NCI-H146 (cell line): ENCODE measurements around the gene PHGDH.
"Not testable (repeated sequence)": the region's sequence is repeated elsewhere in the genome, so short reads cannot be mapped to it uniquely, and the experiment has no call there.

Experiments used
- DNase-seq: peaks from one replicate; lab custom pipeline; 2025; lab: John Stamatoyannopoulos, UW

PHGDH gene

GRCh38 chr1:119697598-119697997, 14.1 kb upstream of the PHGDH start:
- no peak for DNase-seq

DNA sequence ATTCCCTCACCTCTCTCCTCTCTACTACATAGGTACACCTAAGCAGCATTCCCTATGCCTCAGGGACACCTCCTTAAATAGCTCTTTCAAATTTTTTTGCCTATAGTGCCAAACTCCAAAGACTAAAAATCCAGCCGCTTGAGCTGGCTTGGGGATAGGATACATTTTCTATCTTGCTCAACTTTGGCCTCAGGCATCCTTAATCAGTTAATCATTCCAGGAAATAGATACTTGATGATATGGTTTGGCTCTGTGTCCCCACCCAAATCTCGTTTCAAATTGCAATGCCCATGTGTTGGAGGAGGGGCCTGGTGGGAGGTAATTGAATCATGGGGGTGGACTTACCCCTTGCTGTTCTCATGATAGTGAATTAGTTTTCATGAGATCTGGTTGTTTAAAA, 11.4 kb upstream of the PHGDH start:
- DNase-seq = no peak

DNA sequence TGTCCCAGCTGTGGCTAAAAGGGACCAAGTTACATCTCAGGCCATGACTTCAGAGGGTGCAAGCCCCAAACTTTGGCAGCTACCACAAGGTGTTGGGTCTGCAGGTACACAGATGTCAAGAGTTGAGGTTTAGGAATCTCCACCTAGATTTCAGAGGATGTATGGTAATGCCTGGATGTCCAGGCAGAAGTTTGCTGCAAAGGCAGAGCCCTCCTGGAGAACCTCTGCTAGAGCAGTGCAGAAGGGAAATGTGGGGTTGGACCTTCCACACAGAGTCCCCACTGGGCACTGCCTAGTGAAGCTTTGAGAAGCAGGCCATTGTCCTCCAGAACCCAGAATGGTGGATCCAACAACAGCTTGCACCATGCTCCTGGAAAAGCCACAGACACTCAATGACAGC, 10.1 kb upstream of the PHGDH start:
- DNase-seq = no peak

- DNase-seq = no peak
These were observed 9.3 kb upstream of the PHGDH start for GRCh38 chr1:119702384-119702783.

- DNase-seq = no peak
These were observed 7.9 kb upstream of the PHGDH start for GRCh38 chr1:119703666-119704450.

DNA sequence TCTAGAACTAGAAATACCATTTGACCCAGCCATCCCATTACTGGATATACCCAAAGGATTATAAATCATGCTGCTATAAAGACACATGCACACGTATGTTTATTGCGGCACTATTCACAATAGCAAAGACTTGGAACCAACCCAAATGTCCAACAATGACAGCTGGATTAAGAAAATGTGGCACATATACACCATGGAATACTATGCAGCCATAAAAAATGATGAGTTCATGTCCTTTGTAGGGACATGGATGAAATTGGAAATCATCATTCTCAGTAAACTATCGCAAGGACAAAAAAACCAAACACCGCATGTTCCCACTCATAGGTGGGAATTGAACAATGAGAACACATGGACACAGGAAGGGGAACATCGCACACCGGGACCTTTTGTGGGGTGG, 5.1 kb upstream of the PHGDH start:
- not testable (repeated sequence) for DNase-seq

DNA sequence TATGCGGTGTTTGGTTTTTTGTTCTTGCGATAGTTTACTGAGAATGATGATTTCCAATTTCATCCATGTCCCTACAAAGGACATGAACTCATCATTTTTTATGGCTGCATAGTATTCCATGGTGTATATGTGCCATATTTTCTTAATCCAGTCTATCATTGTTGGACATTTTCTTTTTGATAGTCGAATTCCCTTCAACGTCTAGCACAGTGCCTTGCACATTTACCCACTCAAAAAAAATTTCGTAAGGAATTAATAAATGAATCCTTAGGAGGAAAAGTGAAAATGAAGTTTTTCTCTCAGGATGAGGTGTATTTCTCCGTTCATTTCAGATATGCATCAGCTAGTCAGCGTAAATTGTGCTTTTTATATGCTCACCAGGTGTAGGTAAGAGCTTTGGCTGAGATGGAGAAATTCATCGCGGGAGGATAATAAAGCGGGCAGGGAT, 354 bp upstream of the PHGDH start:
- DNase-seq = not testable (repeated sequence)

DNA sequence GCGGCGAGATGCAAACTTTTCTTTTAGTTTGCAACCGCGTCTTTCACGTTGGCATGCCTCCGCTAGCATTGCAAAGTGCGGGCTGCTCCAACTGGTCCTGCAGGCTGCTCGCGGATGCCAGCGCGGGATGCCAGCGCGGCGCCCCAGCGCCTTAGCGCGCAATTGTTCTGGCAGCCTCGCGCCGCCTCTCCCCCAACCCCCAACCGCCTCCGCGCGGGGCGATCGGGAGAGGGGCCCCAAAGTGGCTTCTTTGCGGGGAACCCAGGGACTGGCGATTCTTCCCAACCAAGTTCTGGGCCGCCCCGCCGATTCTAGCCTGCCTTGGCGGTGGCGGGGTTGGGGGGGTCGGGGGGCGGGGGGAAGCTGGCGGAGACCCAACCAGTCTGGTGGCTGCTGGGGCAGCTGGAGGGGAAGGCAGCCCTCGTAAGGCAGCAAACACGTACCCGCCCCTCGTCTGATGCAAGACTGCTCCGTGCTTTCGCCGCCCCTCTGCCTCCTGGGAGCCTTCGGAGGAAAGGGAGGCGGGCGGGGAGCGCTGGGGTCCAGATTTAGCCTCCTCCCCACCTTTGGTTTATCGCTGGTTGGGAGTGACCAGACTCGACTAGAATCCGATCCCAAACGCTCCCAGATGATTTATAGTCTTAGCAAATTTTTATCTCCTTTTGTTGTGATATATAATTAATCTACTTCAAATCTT, 756 bp downstream of the PHGDH start:
- DNase-seq = peak; percentile 83

DNA sequence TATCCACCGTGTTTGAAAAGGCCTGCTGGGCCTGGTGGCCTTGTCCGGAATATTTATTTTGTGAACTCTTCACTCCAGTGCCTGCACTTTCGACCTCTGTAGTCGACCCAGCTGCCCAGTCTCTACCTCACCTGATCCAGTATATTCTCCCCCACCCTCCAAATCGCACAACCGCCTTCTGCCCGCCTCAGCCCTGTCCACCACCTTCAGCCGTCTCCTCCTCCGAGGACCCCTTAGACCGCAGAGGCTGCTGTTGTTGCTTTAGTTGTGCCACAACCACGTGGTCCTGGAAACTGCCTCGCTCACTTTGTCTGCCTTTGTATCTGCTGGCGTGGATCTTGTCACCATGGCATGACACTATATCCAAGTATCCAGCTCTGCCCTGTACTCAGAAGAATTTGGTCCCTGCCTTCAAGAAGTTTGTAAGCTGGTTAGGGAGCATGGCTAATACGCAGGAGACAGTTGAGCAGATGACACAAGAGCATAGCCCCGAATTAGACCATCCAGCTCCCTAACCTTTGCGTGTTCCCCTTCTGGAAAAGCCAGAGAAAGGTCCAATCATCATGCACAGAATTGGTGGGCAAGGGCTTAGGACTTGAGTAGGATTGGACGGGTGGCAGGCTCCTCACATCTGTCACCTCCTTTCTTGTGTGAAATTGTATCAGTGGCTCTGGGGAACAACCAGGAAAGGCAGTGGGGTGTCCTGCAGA, 1.5 kb downstream of the PHGDH start:
- DNase-seq = no peak

DNA sequence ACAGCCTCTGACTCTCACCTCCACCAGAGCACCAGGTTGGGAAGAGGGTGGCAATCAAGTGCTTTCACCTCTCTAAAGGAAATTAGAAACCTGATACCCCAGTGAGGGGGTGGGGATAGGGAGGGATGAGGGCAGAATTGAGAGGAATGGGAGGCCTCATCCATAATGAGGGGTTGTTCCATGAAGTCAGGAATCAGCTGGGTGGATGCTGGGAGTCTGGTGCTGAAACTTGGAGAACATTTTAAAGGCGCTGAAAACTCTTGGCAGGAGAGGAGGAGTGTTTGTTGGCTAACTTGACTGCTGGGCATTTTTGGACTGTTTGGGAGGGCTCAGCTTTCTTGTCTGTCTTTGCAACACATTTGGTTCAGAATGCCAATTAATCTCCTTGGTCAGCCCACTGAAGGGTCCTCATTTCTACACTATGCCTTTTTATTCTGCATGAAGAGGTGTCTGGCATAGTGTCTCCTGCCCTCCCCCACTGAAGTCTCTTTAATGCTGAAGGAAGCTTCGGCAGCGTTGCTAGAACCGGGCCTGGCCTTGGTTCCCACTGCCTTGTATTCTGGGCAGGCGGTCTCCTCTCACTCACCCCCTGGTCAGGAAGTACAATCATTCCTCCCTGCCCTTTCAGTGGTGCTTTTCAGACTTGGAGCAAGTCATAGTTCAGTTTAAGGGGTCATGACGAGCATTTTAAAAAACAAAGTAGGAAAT, 2.2 kb downstream of the PHGDH start:
- peak; percentile 50 for DNase-seq

DNA sequence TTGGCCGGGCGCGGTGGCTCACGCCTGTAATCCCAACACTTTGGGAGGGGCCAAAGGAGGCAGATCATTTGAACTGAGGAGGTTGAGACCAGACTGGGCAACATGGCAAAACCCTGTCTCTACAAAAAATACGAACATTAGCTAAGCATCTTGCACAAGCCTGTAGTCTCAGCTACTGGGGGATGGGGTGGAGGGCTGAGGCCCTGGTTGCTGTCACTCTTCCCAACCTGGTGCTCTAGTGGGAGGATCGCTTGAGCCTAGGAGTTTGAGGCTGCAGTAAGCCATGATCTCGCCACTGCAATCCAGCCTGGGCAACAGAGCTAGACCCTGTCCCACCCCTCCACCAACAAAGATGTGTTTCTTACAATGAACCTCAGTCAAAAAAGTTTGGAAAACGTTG, 2.8 kb downstream of the PHGDH start:
- no peak for DNase-seq

DNA sequence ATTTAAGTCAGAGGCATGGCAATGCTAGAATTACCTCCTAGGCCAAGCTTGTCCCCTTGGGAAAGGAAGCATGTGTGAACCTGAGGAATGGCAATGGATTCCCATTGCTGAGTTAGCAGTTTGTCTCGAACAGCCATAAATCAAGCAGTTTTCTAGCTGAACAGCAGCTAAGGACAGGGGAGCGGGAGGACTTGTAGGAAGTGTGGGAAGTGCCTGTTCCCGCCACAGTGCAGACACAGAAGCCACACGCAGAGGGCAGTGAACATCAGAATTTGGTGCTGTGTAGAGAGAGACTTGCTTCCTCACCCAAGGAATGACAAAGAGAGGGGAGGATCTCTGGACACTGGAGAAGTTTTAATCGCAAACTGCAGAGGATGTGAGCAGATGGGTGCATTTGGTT, 3.8 kb downstream of the PHGDH start:
- DNase-seq = no peak

- no peak for DNase-seq
These were observed 6.7 kb downstream of the PHGDH start for GRCh38 chr1:119718409-119718808.

GRCh38 chr1:119718972-119719371, 7.2 kb downstream of the PHGDH start:
- DNase-seq = no peak

- DNase-seq = no peak
These were observed 9.2 kb downstream of the PHGDH start for GRCh38 chr1:119720866-119721440.

DNA sequence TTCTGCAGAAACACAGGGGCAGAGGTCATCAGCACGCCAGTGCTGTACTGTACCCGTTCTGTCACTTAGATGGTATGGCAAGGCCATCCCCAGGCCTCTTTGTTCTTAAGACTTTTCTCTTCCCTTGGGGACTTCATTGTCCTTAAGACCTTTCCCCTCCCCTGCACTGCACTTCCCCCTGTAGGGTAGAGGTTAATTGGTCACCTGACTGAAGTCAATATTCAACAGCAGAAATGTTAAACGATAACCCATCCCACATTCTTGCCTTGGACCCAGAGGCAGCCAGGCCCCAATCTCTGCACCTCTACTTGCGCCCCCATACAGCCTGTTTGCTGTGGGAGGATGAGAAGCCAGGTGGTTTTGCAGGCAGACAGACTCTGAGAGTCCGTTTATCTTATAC, 10.2 kb downstream of the PHGDH start:
- DNase-seq = no peak

DNA sequence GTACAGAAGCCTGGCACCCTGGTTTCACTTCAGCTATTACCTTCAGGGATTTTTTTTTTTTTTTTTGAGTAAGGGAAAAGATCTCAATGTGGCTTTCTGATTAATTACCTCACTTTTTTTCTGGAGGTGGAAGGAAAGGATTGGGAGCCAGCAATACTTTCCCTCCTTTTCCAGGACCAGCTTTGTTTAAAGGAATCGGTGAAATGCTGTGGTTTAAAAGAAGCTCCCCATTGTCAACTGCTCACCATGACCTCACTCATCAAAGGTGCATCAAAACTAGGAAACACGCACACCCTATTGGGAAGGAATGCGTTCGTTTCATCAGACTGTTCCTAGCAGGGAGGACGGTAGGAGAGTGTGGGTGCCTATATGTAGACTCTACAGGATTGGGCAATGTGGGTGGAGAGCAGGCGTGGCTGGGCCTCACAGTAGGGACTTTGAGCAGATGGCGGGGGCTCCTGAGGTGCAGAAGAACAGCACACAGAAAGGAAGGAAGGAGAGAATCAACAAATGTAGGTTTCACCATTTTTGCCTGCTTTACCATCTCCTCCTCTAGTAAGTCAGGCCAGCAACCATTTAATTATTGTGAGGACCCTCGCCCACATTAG, 13.0 kb downstream of the PHGDH start:
- DNase-seq = no peak

DNA sequence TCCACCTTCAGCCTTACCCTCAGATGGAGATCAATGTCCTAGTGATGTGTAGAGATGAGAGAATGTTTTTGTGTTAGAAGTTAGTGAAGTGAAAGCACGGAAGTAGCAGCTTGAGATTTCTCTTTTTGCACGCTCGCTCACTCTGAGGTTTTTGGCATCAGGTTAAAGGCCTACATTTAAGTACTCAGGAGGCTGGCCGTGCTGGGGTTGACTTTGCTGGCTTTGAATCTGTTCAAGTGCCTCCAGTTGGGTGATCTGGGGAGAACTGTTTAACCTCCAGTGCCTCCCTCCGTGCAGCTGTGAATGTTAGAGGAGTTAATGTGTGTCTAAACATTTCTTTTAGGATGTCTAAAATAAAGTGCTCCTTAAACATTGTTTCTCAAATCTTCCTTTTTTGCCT, 13.9 kb downstream of the PHGDH start:
- DNase-seq = no peak

- DNase-seq = peak; percentile 7
These were observed 16.3 kb downstream of the PHGDH start for GRCh38 chr1:119727991-119728390.

DNA sequence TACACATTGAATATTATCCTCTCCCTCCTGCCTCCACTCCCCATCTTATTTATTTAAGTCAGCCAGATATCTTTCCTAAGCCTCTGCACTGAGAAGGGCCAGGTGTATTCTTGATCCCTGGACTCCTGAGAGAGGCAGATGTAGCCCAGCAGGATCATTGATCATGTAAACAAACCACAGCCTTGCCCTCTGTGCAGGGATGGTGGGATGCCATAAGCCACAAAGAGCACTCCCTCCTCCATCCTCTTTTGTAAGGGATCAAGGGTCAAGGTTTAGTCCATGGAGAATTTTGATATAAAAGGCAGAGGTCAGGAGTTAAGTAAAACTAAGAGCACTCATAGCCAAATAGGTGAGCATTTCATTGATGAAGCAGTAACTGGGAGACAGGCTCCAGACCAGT, 17.3 kb downstream of the PHGDH start:
- peak; percentile 87 for DNase-seq

DNA sequence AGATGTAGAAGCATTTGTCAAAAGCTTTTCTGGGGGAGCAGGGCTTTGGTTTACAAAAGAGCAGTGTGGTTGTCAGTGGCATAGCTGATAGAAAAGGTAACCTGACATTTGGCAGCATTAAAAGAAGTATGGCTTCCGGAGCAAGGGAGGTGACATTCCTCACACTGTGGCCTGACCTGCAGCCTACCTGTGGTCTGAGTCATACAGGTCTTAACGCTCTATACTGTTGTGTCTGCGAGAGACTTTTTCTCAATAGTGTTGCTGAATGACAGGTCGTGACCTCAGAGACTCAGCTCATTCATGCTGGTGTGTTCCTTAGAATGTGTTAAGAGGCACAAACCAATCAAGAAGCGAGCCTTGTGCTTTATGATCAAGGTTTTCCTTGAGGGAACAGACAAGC, 19.3 kb downstream of the PHGDH start:
- no peak for DNase-seq
